GM19240 (cell line): ENCODE results near the gene ACRV1.

Experiments used
- DNase-seq: peaks from one replicate; pipeline ENCODE4 v3.0.0; 2011; ENCODE audit warnings: low spot score; ENCODE audit not compliant: insufficient read length

Gene ACRV1

GRCh38 chr11:125649465-125650166 lies 31.0 kb downstream of the ACRV1 start:
- DNase-seq = no peak

- DNase-seq = no peak
Measured at GRCh38 chr11:125645871-125646270, 34.8 kb downstream of the ACRV1 start.

- DNase-seq = no peak
Measured at GRCh38 chr11:125638315-125638714, 42.3 kb downstream of the ACRV1 start.

GRCh38 chr11:125637840-125638239 lies 42.8 kb downstream of the ACRV1 start:
- no peak for DNase-seq

GRCh38 chr11:125627236-125627910 lies 53.3 kb downstream of the ACRV1 start:
- DNase-seq = no peak

- no peak for DNase-seq
Measured at GRCh38 chr11:125626288-125626950, 54.2 kb downstream of the ACRV1 start.

GRCh38 chr11:125625630-125626287 lies 54.9 kb downstream of the ACRV1 start:
- peak; percentile 19 for DNase-seq

GRCh38 chr11:125625225-125625629 lies 55.4 kb downstream of the ACRV1 start:
- no peak for DNase-seq

- DNase-seq = no peak
Measured at GRCh38 chr11:125624756-125625213, 55.9 kb downstream of the ACRV1 start, which contains the start of gene CHEK1. TSS of gene CHEK1 (plus strand) at chr11:125625163. CDS start at chr11:125626769, 1,606 bp downstream.

- DNase-seq = no peak
Measured at GRCh38 chr11:125623064-125623463, 57.6 kb downstream of the ACRV1 start.

- DNase-seq = no peak
Measured at GRCh38 chr11:125621995-125622394, 58.7 kb downstream of the ACRV1 start.
